Right ventricle myocardium inferior (tissue), 1 donor: ENCODE data around the gene ARHGAP15. TPM values are rescaled to one million over a fixed set of nuclear protein-coding genes. Genes with fewer than 3 reads are reported as not detected.

Source experiments
- ATAC-seq: fragments of 200-7000 bp; cut with Tn5 transposase; one replicate; pipeline ENCODE4 v1.9.1; 2020; ENCODE audit warnings: mild to moderate bottlenecking, moderate library complexity
- DNase-seq: peaks from one replicate; pipeline ENCODE4 v3.0.0; 2021; ENCODE audit errors: missing footprints
- intact Hi-C: fragments of 100-400 bp; cut with DNase I; formaldehyde crosslinking; loops from one replicate; pipeline ENCODE4 v1.11.0; 2022
- total RNA-seq: library from RNA; stranded (reverse); fragmentation: NEBNext Ultra II Directional; extraction: Animal tissue kit (Norgen Biotek cat#: 25700); gene quantifications from one replicate; pipeline ENCODE4 v1.2.1, GENCODE V29; 2021
- donor health status: DM: no; HTN: yes; CAD: no; lungs with severe emphysema.

Gene ARHGAP15
- total RNA-seq, 1 donor from 2014 or later: 4.2 TPM

DNA sequence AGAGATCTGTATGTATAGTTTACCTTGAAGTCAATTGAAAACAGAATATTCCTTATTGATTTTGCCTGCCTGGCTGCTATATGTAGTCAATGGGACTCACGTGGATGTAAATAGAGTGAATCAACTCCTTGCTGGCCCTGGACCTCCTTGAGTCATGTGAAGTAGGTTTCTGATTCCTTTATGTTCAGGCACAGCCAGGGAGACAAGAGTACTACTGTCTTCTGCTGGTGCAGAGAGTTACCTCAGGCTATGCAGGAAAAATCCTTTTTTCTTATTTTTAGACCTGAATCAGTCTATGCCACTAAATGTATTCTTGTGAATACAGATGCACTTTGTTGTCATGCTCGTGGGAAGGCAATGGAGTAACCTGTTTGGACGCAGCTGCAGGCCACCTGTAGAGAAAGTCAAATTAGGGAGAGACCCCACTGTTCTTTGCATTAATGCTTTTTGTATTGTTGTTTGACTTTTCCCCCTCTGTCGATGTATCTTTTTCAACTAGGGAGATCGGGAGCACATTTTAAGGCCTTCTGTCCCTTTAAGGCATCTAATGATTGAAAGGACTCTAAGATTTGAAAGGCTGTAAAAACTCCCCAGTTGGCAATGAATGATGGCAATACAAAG is 473.9 kb downstream of the ARHGAP15 start:
- intact Hi-C loops: no loop called here
- no peak for ATAC-seq
- no peak for DNase-seq

DNA sequence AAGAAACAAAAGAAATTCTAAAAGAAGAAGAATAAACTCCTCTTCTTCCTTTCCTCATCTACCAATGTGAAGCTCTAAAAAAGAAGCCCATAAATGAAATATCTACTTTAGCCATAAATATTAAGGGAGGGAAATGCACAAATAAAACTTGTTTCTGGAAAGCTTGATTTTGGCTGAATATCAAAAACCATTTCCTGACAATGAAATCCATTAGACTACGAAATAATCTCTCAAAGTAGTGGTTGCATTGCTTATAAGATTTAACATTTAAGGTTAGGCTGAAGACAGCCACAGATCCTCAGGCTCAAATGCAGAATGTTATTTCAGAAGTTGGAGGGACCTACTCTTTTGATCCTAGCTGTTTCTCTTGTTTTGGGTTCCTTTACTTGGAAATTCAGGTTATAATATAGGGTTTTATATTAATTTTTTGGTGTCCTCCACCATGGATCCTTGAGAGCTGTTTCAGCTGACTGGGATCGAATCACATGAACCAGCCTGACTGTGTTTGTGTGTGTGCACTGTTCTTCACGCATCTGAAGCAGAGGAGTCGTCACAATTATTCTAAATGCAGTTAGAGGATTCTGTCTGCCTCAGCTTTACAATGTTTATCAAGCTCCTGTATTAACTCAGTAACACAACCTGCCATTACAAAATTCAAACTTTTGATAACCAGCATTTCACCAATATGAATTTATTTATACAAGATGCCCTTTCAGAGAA is 474.8 kb downstream of the ARHGAP15 start:
- no peak for DNase-seq
- intact Hi-C loops: no loop called here
- no peak for ATAC-seq

- ATAC-seq: no peak
- intact Hi-C loops: no loop called here
- DNase-seq: no peak
These were observed 475.3 kb downstream of the ARHGAP15 start for GRCh38 chr2:143604566-143604959.

- DNase-seq (no peak), ATAC-seq (no peak)
- intact Hi-C loops: no loop called here
These were observed 478.2 kb downstream of the ARHGAP15 start for GRCh38 chr2:143607231-143608062.

GRCh38 chr2:143608063-143608423 is 478.8 kb downstream of the ARHGAP15 start:
- ATAC-seq: no peak
- DNase-seq: no peak
- intact Hi-C loops: no loop called here

GRCh38 chr2:143608758-143609157 is 479.5 kb downstream of the ARHGAP15 start:
- DNase-seq (no peak), ATAC-seq (no peak)
- intact Hi-C loops: no loop called here

DNA sequence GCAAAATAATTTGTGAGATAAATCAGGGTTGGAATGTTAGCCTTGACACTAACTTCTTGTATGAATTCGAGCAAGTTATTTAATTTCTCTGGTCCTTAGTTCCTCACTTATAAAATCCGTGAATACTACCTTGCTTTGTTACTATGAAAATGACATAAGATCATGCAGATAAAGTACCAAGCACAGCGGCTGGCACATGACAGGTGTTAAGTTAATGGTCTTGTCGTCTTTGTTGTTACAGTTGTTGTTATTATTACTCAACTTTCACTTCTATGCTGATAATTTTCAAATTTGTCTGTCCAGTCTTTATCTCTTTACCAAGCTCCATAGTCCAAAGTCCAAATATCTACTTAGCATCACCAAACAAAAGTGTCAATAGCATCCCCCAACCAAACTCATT is 482.1 kb downstream of the ARHGAP15 start:
- DNase-seq: no peak
- no peak for ATAC-seq
- intact Hi-C loops: no loop called here

DNA sequence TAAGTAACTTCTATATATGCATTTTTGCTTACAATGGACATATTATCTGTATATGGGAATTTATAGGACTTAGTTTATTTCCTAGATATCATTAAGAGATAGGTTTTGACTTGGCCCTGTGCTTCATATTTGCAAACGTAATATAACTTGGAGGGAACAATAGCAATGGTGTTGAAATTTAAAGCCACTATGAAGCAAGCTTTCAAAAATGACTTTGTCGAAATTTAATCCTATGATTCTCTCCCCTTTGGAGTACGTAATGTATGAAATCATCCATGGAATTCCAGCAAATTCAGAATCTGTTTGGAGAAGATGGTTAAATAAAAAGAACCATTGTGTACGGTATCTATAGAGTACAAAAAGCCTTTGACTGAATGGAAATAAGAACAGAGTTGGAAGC is 486.3 kb downstream of the ARHGAP15 start:
- intact Hi-C loops: no loop called here
- ATAC-seq: no peak
- no peak for DNase-seq

- intact Hi-C loops: no loop called here
- DNase-seq (no peak), ATAC-seq (no peak)
These were observed 487.2 kb downstream of the ARHGAP15 start for GRCh38 chr2:143616452-143616851.

DNA sequence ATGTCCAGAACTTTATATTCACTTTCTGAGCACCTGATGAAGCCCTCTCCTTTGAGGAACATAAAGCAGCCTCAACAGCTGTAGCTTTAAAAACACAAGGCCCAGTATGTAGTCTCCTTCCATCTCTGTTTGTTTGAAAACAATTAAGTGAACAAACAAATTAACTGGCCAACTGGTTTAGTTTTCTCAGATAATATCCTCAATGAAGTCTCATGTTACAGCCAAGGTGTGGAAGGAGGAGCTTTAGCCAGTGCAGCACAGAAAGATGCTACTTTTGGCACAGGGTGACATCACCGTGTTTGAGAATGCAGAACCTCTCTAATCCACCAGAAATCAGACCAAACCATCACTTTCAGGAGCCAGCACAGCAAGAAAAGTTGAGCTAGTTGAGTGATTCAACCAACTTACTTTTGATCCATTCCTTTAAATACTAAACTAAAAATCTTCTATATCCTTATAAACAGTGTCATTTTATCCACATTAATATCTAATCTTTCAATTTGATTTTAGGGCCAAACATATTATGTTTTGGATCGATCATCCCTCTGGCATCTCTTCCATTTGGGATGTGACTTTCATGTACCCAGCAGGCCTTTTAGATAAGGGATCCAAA is 488.7 kb downstream of the ARHGAP15 start:
- intact Hi-C loops: no loop called here
- ATAC-seq (no peak), DNase-seq (no peak)

DNA sequence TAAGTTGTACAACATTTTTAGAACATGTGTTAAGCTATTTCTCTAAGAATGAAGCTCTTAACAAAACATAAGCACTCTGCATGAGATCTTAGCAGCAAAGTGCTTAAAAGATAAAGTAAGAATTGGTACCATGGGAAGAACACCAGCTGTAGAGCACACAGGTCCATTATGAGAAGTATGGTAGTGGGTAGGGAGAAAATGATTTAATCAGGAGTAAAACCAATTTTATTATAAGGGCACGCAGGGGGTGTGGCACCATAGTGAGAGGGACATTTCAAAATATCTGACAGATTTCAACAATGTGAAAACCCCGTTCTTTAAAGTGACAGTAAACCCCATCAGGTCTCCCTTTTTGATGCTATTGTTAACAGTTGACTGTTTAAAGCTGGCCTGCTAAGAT is 492.9 kb downstream of the ARHGAP15 start:
- intact Hi-C loops: no loop called here
- ATAC-seq: no peak
- DNase-seq: no peak

DNA sequence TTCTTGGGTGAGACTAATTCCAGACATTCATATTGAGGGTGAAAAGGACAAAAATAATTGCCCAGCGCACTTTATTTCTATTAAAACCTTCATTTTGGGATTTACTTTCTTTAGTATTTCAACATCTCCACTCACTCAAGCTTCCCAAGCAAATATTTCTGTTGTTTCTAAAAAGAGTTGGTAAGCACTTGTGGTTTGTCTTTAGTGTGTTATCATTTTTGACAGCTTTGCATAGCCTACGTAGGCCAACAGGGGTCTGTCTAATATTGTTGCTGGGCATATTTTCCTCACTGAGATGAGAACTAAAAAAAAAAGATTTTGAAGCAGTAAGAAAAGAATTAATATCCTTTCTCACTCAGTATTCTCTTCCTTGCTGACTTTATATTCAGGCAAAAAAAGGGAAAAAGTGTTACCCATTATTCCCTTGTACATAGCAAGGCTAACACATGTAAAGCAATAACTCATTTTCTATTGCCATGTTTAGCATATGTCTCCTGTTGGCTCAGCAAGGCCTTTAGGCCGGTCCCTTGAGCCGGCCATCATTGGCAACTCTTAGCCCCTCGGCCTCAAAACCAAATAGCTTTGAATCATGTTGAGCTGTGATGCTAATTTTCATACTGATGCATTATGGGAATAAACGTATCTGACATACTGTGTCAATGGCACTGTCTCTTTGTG is 494.2 kb downstream of the ARHGAP15 start:
- intact Hi-C loops: no loop called here
- DNase-seq (no peak), ATAC-seq (no peak)

DNA sequence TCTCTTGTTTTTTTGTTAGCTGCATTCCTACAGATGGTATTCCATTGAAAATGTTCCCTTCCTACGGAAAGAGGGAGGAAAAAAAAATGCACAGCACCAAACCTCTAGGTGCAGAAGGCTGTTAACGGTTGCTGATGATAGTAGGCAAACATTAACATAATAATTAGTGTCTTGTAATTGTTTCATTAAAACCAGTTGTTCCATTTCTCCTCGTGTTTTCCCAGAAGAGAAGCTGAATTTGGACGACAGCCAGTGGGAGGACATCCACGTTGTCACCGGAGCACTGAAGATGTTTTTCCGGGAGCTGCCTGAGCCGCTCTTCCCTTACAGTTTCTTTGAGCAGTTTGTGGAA is 494.7 kb downstream of the ARHGAP15 start:
- intact Hi-C loops: no loop called here
- no peak for ATAC-seq

DNA sequence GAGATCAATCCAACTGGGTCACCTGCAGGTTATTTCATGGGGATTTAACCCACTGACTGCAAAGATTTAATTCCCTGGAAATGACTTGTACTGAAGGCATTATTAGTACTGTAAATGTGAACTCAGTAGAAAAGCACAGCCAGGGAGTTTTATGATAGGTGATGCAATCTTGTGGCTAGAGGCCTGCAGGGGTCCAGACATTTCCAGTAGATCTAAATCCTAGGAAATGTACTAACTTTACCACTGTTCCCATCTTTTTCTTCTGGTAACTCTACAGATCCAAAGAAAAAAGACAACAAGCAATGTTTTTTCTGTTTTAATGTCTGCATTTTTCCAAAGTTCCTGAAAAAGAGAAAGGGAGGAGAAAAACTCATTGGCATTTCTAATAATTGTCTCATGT is 500.1 kb downstream of the ARHGAP15 start:
- no peak for ATAC-seq
- intact Hi-C loops: no loop called here
- DNase-seq: no peak

More for the DNA sequence above, 494.7 kb downstream of the ARHGAP15 start:
- no peak for DNase-seq

DNA sequence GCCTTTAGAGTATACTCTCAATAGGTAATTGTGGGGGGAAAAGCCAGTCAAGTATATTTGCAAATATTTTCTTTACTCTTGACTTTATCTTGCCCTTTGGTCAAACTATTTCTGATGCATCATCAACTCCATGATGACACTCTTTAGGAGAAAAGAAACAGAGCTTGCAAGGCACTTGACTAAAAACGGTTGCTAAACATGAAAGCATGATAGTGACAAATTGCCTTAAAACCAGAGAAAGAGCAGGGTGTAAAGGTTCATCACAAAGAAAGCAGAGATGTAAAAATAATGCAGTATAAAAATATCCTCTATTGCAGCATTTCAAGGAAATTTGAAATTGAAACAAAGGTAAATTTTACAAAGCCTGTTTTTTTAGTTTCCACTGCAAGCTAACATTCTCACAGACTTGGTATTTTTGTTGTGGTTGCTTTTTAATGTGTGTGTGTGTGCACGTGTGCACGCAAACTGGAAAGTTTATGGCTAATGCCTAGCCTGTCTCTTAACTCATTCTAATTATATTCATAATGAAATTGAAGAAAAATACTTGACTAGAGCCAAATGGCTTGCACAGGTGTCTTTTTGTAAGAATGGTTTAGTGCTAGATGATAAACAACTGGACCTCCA is 503.6 kb downstream of the ARHGAP15 start:
- no peak for DNase-seq
- no peak for ATAC-seq
- intact Hi-C loops: no loop called here

- ATAC-seq: no peak
- no peak for DNase-seq
- intact Hi-C loops: no loop called here
These were observed 504.2 kb downstream of the ARHGAP15 start for GRCh38 chr2:143633419-143633818.

- DNase-seq (no peak), ATAC-seq (no peak)
- intact Hi-C loops: no loop called here
These were observed 506.1 kb downstream of the ARHGAP15 start for GRCh38 chr2:143635302-143635701.

DNA sequence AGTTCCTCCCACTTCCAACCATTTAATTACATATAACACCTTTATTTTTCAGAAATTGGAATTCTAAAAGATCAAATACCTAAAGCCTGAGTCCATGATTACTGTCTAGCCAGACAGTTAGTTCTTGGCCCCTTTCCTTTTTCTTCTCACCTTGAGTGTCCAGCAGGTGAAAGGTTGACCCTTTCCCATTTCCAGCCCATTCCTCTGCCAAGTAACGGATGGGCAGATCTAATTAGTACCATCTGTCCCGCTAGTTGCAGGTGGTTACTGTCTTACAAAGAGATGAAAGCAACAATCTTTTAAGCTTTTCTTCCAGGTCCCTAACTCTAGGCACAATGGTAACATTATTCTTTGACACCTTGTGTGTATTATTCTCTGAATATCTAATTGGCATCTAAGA is 506.7 kb downstream of the ARHGAP15 start:
- DNase-seq: no peak
- intact Hi-C loops: no loop called here
- no peak for ATAC-seq

DNA sequence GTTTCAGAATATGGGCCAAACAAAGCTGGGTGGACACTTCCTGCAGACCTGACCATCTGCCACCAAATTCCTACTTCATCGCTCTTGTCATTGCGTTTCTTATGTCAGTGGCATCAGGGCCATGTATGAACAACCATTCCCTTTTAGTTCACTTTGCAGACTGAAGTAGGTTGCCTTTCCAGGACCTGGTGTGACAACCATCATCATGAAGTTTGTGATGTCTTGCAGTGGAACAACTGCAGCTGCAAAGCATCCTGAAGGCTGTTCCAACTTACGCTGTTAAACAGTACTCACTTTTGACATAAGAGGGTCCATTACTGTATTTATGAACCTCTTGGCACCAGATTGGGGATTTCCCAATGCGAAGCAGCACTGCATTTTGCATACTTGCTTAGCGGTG is 511.6 kb downstream of the ARHGAP15 start:
- DNase-seq (no peak), ATAC-seq (no peak)
- intact Hi-C loops: no loop called here
